Small intestine (tissue), 7 donors: ENCODE measurements around the gene OSBP2. TPM values are rescaled to one million over a fixed set of nuclear protein-coding genes. Genes with fewer than 3 reads are reported as not detected.

ENCODE experiments used
- DNase-seq, 2 donors: peaks; one replicate each; pipeline versions ENCODE4 v3.0.0 to v3.0.0-alpha.2; 2013
- FAIRE-seq: peaks from 2 replicates; lab custom pipeline; 2012; peaks lifted over from hg19 to GRCh38; lab: Jason Lieb, UNC
- H3K27ac ChIP-seq, 3 donors: one replicate each; pipeline ENCODE4 v1.5.1; 2013; ENCODE audit warnings: low read length in 2 of 3, mild to moderate bottlenecking in 2 of 3, control low read depth in 1 of 3, inconsistent platforms in 1 of 3, low read depth in 1 of 3, moderate library complexity in 1 of 3
- H3K27me3 ChIP-seq, 3 donors: one replicate each; pipeline ENCODE4 v1.6.1; 2013; ENCODE audit warnings: low read length in 3 of 3, inconsistent platforms in 1 of 3; ENCODE audit not compliant: control insufficient read depth in 3 of 3, insufficient read depth in 3 of 3
- H3K36me3 ChIP-seq, 3 donors: one replicate each; pipeline ENCODE4 v1.6.1; 2013; ENCODE audit warnings: low read length in 3 of 3, inconsistent platforms in 1 of 3, low read depth in 1 of 3, mild to moderate bottlenecking in 1 of 3, moderate library complexity in 1 of 3; ENCODE audit not compliant: control insufficient read depth in 3 of 3, insufficient read depth in 2 of 3
- H3K4me1 ChIP-seq, 3 donors: one replicate each; pipeline ENCODE4 v1.6.1; 2013; ENCODE audit warnings: low read length in 2 of 3, inconsistent platforms in 1 of 3, low read depth in 1 of 3, mild to moderate bottlenecking in 1 of 3, moderate library complexity in 1 of 3; ENCODE audit not compliant: control insufficient read depth in 3 of 3, insufficient read depth in 2 of 3
- H3K4me3 ChIP-seq, 3 donors: one replicate each; pipeline ENCODE4 v1.5.1; 2013; ENCODE audit warnings: low read length in 3 of 3, control low read depth in 1 of 3, inconsistent platforms in 1 of 3, low read depth in 1 of 3, mild to moderate bottlenecking in 1 of 3, moderate library complexity in 1 of 3
- H3K9me3 ChIP-seq, 2 donors: one replicate each; pipeline ENCODE4 v1.6.1; 2013; ENCODE audit warnings: low read depth in 1 of 2, low read length in 1 of 2; ENCODE audit not compliant: control insufficient read depth in 2 of 2, insufficient read depth in 1 of 2
- WGBS, 3 donors: extraction: QIAGEN DNeasy Blood & Tissue Kit; methylation state at CpG; one replicate each; pipeline ENCODE4 v1.1.7; 2013; 5-methylcytosine and 5-hydroxymethylcytosine counted together
- polyA plus RNA-seq, 4 donors: library from polyadenylated mRNA; stranded (reverse) in 3 of 4; unstranded in 1 of 4; fragments of 200-250 nt in 3 of 4; fragments of 120-200 nt in 1 of 4; gene quantifications; one replicate each; pipeline versions ENCODE4 v1.2.1 to v1.2.3, GENCODE V29; 2013
- donor health status: healthy with polysubstance abuse.
- donor health status: control.
- donor health status: control.
- donor health status: Bipolar disorder and iron deficiency.
- donor health status: healthy.

Gene OSBP2
- polyA plus RNA-seq, 4 donors, result 1.3 to 99.3 (median 1.8) TPM

DNA sequence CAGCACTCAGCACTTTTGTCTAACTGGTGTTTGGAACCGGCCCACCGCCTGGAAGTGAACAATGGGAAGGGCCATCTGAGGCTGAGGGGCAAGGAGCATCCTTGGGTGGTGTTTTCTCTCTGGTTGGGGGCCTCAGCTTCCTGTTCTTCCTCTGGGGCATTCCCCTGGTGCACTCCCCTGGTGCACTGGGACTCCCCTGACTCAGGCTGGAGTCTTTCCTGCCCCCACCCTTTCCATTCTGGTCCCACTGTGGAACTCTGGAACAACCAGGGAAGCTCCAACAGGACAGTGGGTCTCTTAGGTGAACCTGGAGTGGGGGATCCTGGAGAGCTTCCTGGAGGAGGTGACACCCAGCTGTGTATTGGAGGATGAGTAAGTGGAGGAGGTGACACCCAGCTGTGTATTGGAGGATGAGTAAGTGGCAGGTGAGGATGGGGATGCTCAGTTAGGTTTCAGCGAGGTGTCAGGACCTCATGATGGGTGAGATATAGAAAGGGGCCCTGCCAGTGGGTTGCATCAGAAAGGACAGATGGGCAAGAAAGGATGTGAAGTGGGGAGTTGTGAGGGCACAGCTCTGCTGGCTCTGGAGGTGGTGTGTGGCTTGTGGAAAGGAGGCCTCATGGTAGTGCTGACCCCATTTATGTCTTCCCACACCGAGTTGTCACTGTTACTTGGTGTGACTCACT is 132.1 kb downstream of the OSBP2 start:
- no peak overlapping the region for H3K27ac ChIP-seq
- DNase-seq (no peak), FAIRE-seq (no peak)
- H3K36me3 ChIP-seq, result no peaks in the 10 kb centered on the region
- peaks cover 0 to 6% (median 0%) of the 10 kb centered on the region in 3 donors for H3K4me1 ChIP-seq
- H3K27me3 ChIP-seq, result peaks cover 0 to 32% (median 12%) of the 10 kb centered on the region in 3 donors
- H3K4me3 ChIP-seq, result no peak overlapping the region
- 81 to 85% (median 85%) methylated on average over 4 of the region's 4 CpGs for WGBS, 3 donors
- no peaks in the 10 kb centered on the region for H3K9me3 ChIP-seq

DNA sequence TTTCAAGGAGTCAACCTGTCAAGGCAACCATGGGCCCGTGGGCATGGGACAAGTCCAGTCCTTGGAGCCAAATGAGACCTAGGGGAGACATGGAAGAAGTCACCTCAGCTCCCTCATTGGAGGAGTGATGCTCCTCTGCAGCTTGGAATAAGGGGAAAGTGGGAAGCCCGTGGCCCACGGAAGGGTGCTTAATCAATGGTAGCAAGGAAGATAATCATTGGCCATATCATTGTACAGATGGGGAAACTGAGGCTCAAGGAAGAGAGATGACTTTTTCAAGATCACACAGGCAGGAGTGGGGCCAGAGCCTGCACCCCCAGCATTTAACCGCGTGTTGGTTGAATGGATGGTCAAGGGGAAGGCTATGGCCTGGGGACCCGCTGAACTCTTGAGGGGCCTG is 133.0 kb downstream of the OSBP2 start:
- Histone ChIP-seq H3K27ac (no peak overlapping the region), H3K27me3 (peaks cover 0 to 25% (median 6%) of the 10 kb centered on the region in 3 donors), H3K9me3 (no peaks in the 10 kb centered on the region), H3K4me1 (peaks cover 0 to 2% (median 0%) of the 10 kb centered on the region in 3 donors), H3K36me3 (no peaks in the 10 kb centered on the region), H3K4me3 (no peak overlapping the region)
- no peak for FAIRE-seq
- 91 to 95% (median 92%) methylated on average over 6 of the region's 6 CpGs for WGBS, 3 donors
- DNase-seq, result no peak

DNA sequence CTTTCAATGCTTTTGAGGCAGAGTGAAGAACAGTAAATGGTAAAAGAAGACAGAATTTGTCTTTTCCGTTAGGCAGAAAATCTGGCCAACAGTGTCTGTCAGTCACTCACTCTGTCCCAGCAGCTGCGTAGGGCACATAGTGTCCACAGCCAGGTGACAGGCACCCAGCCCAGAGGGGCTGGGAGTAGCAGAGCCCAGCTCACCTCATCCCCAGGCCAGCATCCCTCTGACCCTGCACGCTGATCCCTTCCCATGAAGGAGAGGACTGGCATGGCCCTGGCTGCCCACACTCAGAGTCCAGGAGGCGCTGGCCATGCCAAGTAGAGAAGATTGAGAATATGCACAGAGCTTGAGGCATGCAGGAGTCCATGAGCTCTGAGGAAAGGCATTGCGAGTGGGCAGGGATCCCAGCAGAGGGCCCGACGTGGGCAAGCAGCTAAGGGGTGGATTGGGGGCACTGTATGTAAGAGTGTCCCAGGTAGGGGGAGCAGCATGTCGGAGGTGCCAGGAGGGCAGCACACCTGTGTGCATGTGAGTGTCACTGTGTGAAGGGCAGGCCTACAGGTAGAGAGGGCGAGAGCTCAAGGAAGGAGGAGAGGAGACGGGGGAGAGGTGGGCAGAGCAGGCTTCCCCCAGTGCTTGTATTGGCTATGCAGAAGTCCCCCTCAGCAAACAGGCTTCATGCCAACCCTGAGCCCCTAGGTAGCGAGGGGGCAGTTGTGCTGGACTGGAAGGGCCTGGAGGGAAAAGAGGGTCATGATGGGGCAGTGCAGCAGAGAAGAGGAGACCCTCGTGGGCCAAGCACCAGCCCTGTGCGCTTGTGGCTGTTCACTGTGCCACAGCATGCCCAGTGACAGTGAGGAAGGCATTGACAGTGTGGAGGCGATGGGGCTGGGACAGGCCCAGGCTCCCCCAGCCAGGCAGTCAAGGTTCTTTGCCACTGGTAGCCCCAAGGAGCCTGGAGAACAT is 133.8 kb downstream of the OSBP2 start:
- Histone ChIP-seq H3K9me3 (no peaks in the 10 kb centered on the region), H3K4me1 (no peaks in the 10 kb centered on the region), H3K27ac (no peak overlapping the region), H3K27me3 (peaks cover 0 to 17% (median 3%) of the 10 kb centered on the region in 3 donors), H3K4me3 (no peak overlapping the region), H3K36me3 (no peaks in the 10 kb centered on the region)
- WGBS, 3 donors, result 88 to 93% (median 91%) methylated on average over 14 of the region's 14 CpGs
- DNase-seq (no peak), FAIRE-seq (no peak)

DNA sequence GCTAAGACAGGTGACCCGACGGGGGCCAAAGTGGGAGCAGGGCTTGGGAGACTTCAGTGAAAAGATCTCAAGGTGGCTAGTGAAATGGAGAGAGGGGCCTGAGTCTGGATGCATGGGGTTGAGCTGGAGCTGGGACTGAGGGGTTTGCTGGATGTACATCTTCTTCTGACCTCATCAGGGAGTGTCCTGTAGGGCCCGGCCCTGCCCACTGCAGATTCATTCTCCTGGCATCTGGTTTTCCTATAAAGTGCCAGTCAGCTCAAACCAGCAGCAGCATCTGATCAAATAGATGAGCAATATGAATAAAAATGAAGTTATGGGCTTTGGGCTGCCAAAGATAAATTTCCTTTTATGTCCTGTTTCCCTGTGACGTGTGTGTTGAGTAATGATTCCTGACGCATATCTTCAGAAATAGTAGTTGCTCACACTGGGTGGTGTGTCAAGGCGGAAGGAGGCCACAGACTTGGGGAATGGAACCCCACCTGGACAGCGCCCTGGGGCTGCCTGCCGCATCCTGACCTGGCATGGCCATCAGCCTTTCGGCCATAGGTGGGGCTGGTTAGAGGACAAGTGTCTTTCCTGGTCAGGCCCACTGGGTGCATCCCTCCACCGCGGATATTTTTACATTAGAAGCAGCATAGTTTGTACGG is 135.4 kb downstream of the OSBP2 start:
- 82 to 89% (median 88%) methylated on average over 12 of the region's 12 CpGs for WGBS, 3 donors
- FAIRE-seq (no peak), DNase-seq (no peak)
- no peak overlapping the region for H3K27ac ChIP-seq
- H3K4me1 ChIP-seq, result no peaks in the 10 kb centered on the region
- H3K36me3 ChIP-seq, result no peaks in the 10 kb centered on the region
- no peaks in the 10 kb centered on the region for H3K9me3 ChIP-seq
- H3K27me3 ChIP-seq, result peaks cover 0 to 3% (median 0%) of the 10 kb centered on the region in 3 donors
- H3K4me3 ChIP-seq, result no peak overlapping the region

DNA sequence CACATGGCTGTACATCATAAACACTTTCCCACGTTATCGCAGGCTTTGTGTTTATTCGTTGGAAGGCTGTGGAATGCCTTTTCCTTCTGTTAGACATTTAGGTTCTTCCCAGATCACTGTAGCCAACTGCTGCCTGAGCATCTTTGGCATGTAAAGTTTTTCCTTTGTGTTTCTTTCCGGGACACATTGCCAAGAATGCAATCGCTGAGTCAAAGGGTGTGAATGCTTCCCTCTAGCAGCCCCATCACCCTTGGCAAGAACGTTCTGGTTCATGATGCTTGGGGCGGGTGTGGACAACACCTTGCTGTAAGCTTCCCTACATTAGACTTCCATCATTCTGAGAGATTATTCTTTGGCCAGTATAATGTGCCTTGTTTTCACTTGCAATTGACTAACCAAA is 136.2 kb downstream of the OSBP2 start:
- no peaks in the 10 kb centered on the region for H3K4me1 ChIP-seq
- H3K36me3 ChIP-seq, result no peaks in the 10 kb centered on the region
- no peak for FAIRE-seq
- no peak overlapping the region for H3K4me3 ChIP-seq
- H3K27me3 ChIP-seq, result peaks cover 0 to 2% (median 0%) of the 10 kb centered on the region in 3 donors
- H3K9me3 ChIP-seq, result no peaks in the 10 kb centered on the region
- H3K27ac ChIP-seq, result no peak overlapping the region
- WGBS, 3 donors, result 14 to 43% (median 29%) methylated on average over 7 of the region's 7 CpGs
- peak in 1 of 2 donors; percentile 64 for DNase-seq

DNA sequence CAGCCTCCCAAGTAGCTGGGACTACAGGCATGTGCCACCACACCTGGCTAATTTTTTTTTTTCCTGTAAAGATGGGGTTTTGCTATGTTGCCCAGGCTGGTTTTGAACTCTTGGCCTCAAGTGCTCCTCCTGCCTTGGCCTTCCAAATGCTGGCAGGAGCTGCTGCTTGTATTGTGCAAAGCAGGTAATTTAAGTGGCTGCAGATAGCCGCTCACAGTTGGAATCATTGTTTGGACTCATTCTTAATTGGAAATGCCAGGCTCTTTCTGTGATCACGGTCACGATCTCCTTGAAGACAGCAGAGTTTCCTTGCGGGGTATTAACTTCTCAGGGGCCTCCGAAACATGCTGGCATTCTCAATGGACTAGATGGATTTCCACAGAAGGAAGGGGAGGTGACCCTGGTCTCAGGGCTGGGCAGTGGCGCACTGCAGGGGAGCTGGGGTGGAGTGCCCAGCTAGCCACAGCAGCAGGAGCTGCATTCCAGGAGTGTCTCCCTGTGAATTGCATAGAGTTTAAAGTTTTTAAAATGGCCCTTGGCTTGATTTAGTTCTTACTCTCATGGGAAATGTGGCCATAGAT is 137.8 kb downstream of the OSBP2 start:
- no peaks in the 10 kb centered on the region for H3K36me3 ChIP-seq
- no peak overlapping the region for H3K27ac ChIP-seq
- H3K9me3 ChIP-seq, result peaks cover 0 to under 1% of the 10 kb centered on the region in 2 donors
- no peaks in the 10 kb centered on the region for H3K4me1 ChIP-seq
- WGBS, 3 donors, result 92 to 97% (median 95%) methylated on average over 6 of the region's 6 CpGs
- H3K27me3 ChIP-seq, result peaks cover 0 to 2% (median 1%) of the 10 kb centered on the region in 3 donors
- DNase-seq (no peak), FAIRE-seq (no peak)
- no peak overlapping the region for H3K4me3 ChIP-seq

DNA sequence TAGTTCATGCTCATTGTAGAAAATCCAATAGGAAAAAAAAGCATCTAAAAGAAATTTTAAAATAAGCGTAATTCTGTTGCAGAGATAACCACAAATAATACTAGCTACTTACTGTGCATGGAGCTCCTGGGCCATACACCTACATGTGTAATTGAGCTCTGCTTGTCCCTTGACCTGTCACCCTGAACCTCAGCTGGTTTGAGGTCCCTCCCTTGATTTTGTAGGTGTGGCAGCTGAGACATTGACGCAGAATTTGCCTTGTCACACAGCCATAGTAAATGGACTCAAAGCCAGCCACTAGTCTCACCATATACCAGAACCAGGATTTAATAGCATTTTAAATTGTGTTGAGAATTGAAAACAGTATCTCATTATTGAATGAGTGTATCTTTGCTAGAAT is 138.6 kb downstream of the OSBP2 start:
- Histone ChIP-seq H3K4me3 (no peak overlapping the region), H3K9me3 (peaks cover 0 to 7% of the 10 kb centered on the region in 2 donors), H3K4me1 (no peaks in the 10 kb centered on the region), H3K27ac (no peak overlapping the region), H3K36me3 (no peaks in the 10 kb centered on the region), H3K27me3 (peaks cover 0 to 3% (median 2%) of the 10 kb centered on the region in 3 donors)
- WGBS, 3 donors, result 76 to 86% (median 83%) methylated on average over 2 of the region's 2 CpGs
- DNase-seq (peak in 1 of 2 donors; percentile 35), FAIRE-seq (no peak)

DNA sequence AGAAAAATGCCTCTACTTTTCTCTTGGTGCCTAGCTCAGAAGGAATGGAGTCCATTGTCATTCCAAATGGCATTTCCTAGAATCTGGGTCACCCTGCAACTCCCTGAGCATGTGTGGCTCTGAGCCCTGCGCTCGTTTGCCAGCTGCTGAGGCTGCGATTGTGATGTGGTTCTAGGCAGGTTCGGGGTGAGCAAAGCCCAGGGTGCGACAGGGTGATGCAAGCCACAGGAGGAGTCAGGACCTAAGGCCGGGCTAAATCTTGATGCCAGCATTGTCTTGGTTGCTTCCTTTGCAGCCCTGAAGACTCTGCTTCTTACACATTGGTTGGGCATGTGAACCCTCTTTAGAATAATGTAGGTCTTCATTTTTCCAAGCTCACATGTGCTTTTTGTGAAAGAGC is 142.9 kb downstream of the OSBP2 start:
- no peak overlapping the region for H3K4me3 ChIP-seq
- peaks cover 0 to 3% (median 0%) of the 10 kb centered on the region in 3 donors for H3K27me3 ChIP-seq
- H3K9me3 ChIP-seq, result peaks cover 0 to 8% of the 10 kb centered on the region in 2 donors
- H3K27ac ChIP-seq, result no peak overlapping the region
- 69 to 72% (median 71%) methylated on average over 6 of the region's 6 CpGs for WGBS, 3 donors
- H3K4me1 ChIP-seq, result no peaks in the 10 kb centered on the region
- H3K36me3 ChIP-seq, result no peaks in the 10 kb centered on the region
- no peak for DNase-seq
- no peak for FAIRE-seq
